Transverse colon (tissue), 3 donors: ENCODE results near the gene PXK.

Experiments
- CTCF ChIP-seq, 5 experiments: fragments of 200-600 bp in 3 of 5; fragments of 450-650 bp in 2 of 5; sonication (generic) in 3 of 5; IDR thresholded peaks; 1 replicate in 2 of 5; 2 replicates in 3 of 5; pipeline ENCODE4 v1.5.1; 2016 to 2017; ENCODE audit warnings: antibody characterized with exemption in 5 of 5, inconsistent platforms in 3 of 5, mild to moderate bottlenecking in 2 of 5, moderate library complexity in 1 of 5
- EP300 ChIP-seq: sonication (generic); formaldehyde crosslinking; IDR thresholded peaks from one replicate; pipeline ENCODE4 v1.6.1; 2017; ENCODE audit warnings: antibody characterized with exemption, low read depth

GRCh38 chr3:58340594-58341244, 8.0 kb downstream of the PXK start:
- TF ChIP-seq CTCF (IDR thresholded peaks at IDR 0.05) (no peak), EP300 (no peak)
